Heart left ventricle (tissue), 16 donors: ENCODE results near the gene LTBP2. TPM values are rescaled to one million over a fixed set of nuclear protein-coding genes. Genes with fewer than 3 reads are reported as not detected.

Experiments
- ATAC-seq, 4 donors: fragments of 200-7000 bp; cut with Tn5 transposase; one replicate each; pipeline ENCODE4 v1.9.1; 2020 to 2022; ENCODE audit warnings: moderate library complexity in 4 of 4, mild to moderate bottlenecking in 3 of 4, moderate number of reproducible peaks in 1 of 4
- DNase-seq, 5 donors: peaks; one replicate each; pipeline ENCODE4 v3.0.0-alpha.2; 2020
- H3K27ac ChIP-seq, 12 donors: fragments of 200-600 bp; sonication (generic) in 4 of 12; one replicate each; pipeline versions ENCODE4 v1.5.0 to v1.8.0; 2016 to 2022; ENCODE audit warnings: mild to moderate bottlenecking in 2 of 12
- H3K27me3 ChIP-seq, 9 donors: fragments of 200-600 bp; sonication (generic) in 2 of 9; one replicate each; pipeline versions ENCODE4 v1.5.1 to v1.8.0; 2016 to 2022; ENCODE audit warnings: mild to moderate bottlenecking in 3 of 9
- H3K36me3 ChIP-seq, 9 donors: fragments of 200-600 bp; sonication (generic) in 2 of 9; one replicate each; pipeline versions ENCODE4 v1.5.0 to v1.8.0; 2018 to 2022; ENCODE audit warnings: mild to moderate bottlenecking in 2 of 9
- H3K4me1 ChIP-seq, 12 donors: fragments of 200-600 bp; sonication (generic) in 4 of 12; one replicate each; pipeline versions ENCODE4 v1.5.0 to v1.8.0; 2016 to 2022; ENCODE audit warnings: mild to moderate bottlenecking in 3 of 12
- H3K4me3 ChIP-seq, 12 donors: fragments of 200-600 bp; sonication (generic) in 4 of 12; one replicate each; pipeline versions ENCODE4 v1.5.0 to v1.8.0; 2017 to 2022; ENCODE audit warnings: mild to moderate bottlenecking in 9 of 12, moderate library complexity in 4 of 12
- H3K9me3 ChIP-seq, 12 donors: fragments of 200-600 bp; sonication (generic) in 4 of 12; one replicate each; pipeline versions ENCODE4 v1.5.0 to v1.8.0; 2016 to 2022; ENCODE audit warnings: mild to moderate bottlenecking in 1 of 12
- CTCF ChIP-seq, 12 donors: fragments of 200-600 bp; sonication (generic) in 4 of 12; IDR thresholded peaks; one replicate each; pipeline versions ENCODE4 v1.5.0 to v1.8.0; 2018 to 2022; ENCODE audit warnings: antibody characterized with exemption in 12 of 12, mild to moderate bottlenecking in 5 of 12
- POLR2A ChIP-seq, 2 donors: fragments of 450-650 bp; IDR thresholded peaks; one replicate each; pipeline ENCODE4 v1.6.1; 2017; ENCODE audit warnings: antibody characterized with exemption in 2 of 2, mild to moderate bottlenecking in 2 of 2, moderate library complexity in 2 of 2
- WGBS, 4 donors: extraction: QIAGEN DNeasy Blood & Tissue Kit in 2 of 4; methylation state at CpG; one replicate each; pipeline versions ENCODE4 v1.1.5 to v1.1.7; 2013 to 2018; 5-methylcytosine and 5-hydroxymethylcytosine counted together
- intact Hi-C, 10 donors: fragments of 100-400 bp; cut with DNase I; formaldehyde crosslinking; loops; one replicate each; pipeline versions ENCODE4 v1.11.1 to v1.14.2; 2022
- polyA plus RNA-seq, 2 donors: library from polyadenylated mRNA; stranded (reverse); fragments of 200-250 nt; gene quantifications; one replicate each; pipeline ENCODE4 v1.2.3, GENCODE V29; 2013
- total RNA-seq, 9 donors: library from RNA; depleted of rRNA in 2 of 9; stranded (reverse); fragments of >200 nt in 2 of 9; fragmentation: NEBNext Ultra II Directional in 3 of 9; extraction: Animal tissue kit (Norgen Biotek cat#: 25700) in 3 of 9; gene quantifications; one replicate each; pipeline versions ENCODE4 v1.1.0 to v1.2.4, GENCODE V29; 2016 to 2023
- donor health status: ischemic (EF 13 %, LVEDD 7.1; RV severe dilation, severe dysfunction).
- donor health status: healthy with polysubstance abuse.
- donor health status: DM: no; HTN: yes; CAD: no.
- donor health status: DM: no; HTN: no; CAD: no.
- donor health status: ischemic (EF 25% LVEDD 6.9; RV normal size, moderate dysfunction).
- donor health status: ischemic (EF 25% LVEDD 5.7; RV mildly dilated, moderate dysfunction).
- donor health status: healthy.
- donor health status: DM: yes; HTN: yes; CAD: no.
- donor health status: ischemic (EF 35%, LVEDD 5.7; RV mildly dilated, moderate dysfunction).
- donor health status: nonischemic (EF 11% LVEDD 7.7; RV severe dilation, severe dysfunction).
- donor health status: DM: yes; HTN: yes; CAD: no.
- donor health status: PGD.
- donor health status: ischemic (EF 29% LVEDD 5.4; RV normal size, mild dysfunction).
- donor health status: nonischemic (EF 23%, LVEDD 6.1; RV moderate dilation, normal function).

Gene LTBP2
- total and polyA plus RNA-seq, 11 donors = 4.0 to 69.1 (median 29.5) TPM

DNA sequence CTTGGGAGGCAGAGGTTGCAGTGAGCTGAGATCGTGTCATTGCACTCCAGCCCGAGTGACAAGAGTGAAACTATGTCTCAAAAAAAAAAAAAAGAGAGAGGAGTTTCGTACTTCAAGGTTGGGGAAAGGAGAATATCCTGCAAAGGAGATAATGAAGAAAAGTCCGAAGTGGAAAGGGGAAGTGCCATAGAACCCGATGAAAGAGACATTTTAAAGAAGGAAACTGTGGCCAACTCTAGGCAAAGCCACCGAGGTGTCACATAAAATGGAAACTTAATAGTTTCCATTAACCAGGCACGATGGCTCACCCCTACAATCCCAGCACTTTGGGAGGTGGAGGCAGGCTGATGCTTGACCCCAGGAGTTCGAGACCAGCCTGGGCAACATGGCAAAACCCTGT lies 15.0 kb upstream of the LTBP2 start:
- Histone ChIP-seq H3K27me3 (no peaks in the 10 kb centered on the region), H3K4me3 (no peak overlapping the region), H3K9me3 (no peaks in the 10 kb centered on the region), H3K4me1 (peaks cover 0 to 16% (median 0%) of the 10 kb centered on the region in 12 donors), H3K27ac (no peak overlapping the region), H3K36me3 (no peaks in the 10 kb centered on the region)
- WGBS, 4 donors = 80 to 85% (median 83%) methylated on average over 8 of the region's 8 CpGs
- DNase-seq = no peak
- TF ChIP-seq CTCF (IDR thresholded peaks at IDR 0.05) (no peak), POLR2A (IDR thresholded peaks at IDR 0.05) (no peak)
- intact Hi-C loops = no loop called here
- no peak for ATAC-seq

GRCh38 chr14:74622257-74622656 lies 10.2 kb upstream of the LTBP2 start:
- 87 to 89% (median 89%) methylated on average over 5 of the region's 5 CpGs for WGBS, 4 donors
- peaks cover 0 to 47% (median 34%) of the 10 kb centered on the region in 12 donors for H3K4me1 ChIP-seq
- no peaks in the 10 kb centered on the region for H3K27me3 ChIP-seq
- TF ChIP-seq POLR2A (IDR thresholded peaks at IDR 0.05) = no peak
- no peak for TF ChIP-seq CTCF (IDR thresholded peaks at IDR 0.05)
- ATAC-seq (no peak), DNase-seq (peak in 2 of 5 donors; percentile 0 to 21)
- no peak overlapping the region for H3K4me3 ChIP-seq
- H3K27ac ChIP-seq = no peak overlapping the region
- intact Hi-C loops = no loop called here
- H3K36me3 ChIP-seq = no peaks in the 10 kb centered on the region
- no peaks in the 10 kb centered on the region for H3K9me3 ChIP-seq

DNA sequence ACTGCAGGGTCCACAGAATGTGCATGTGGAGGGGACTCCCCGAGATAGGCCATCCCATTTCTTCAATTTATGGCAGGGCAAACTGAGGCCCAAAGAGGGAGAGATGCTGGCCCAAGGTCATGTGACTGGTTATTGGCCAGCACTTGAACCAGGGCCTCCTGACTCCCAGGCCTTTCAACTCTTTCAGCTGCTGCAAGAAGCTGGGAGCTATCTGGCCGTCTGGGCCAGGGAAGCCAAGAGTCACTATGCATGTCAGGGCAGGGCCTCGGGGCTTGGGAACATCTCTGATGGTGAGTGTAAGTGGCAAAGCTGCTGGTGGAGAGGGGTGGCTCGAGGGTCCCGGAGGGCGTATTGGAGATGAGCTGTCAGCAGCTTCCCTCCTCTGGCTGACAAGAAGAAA lies 9.5 kb upstream of the LTBP2 start:
- H3K27me3 ChIP-seq = no peaks in the 10 kb centered on the region
- intact Hi-C loops = no loop called here
- no peaks in the 10 kb centered on the region for H3K36me3 ChIP-seq
- peak in 2 of 5 donors; percentile 25 to 29 for DNase-seq
- H3K4me1 ChIP-seq = peaks cover 0 to 54% (median 38%) of the 10 kb centered on the region in 12 donors
- no peak for ATAC-seq
- H3K27ac ChIP-seq = peak overlapping the region in 4 of 12 donors; percentile 3 to 24 (median 12)
- TF ChIP-seq POLR2A (IDR thresholded peaks at IDR 0.05) (no peak), CTCF (IDR thresholded peaks at IDR 0.05) (no peak)
- WGBS, 4 donors = 63 to 77% (median 75%) methylated on average over 6 of the region's 6 CpGs
- no peak overlapping the region for H3K4me3 ChIP-seq
- no peaks in the 10 kb centered on the region for H3K9me3 ChIP-seq

- H3K9me3 ChIP-seq = no peaks in the 10 kb centered on the region
- TF ChIP-seq POLR2A (IDR thresholded peaks at IDR 0.05) (no peak), CTCF (IDR thresholded peaks at IDR 0.05) (no peak)
- no peaks in the 10 kb centered on the region for H3K36me3 ChIP-seq
- intact Hi-C loops = no loop called here
- ATAC-seq = no peak
- H3K27me3 ChIP-seq = peaks cover 0 to 5% (median 0%) of the 10 kb centered on the region in 9 donors
- H3K27ac ChIP-seq = peak overlapping the region in 11 of 12 donors; percentile 13 to 84 (median 59)
- no peak overlapping the region for H3K4me3 ChIP-seq
- peak in 1 of 5 donors; percentile 19 for DNase-seq
- WGBS, 4 donors = 79 to 98% (median 90%) methylated on average over 3 of the region's 3 CpGs
- peaks cover 0 to 60% (median 39%) of the 10 kb centered on the region in 12 donors for H3K4me1 ChIP-seq
Observed at GRCh38 chr14:74620923-74621322, 8.9 kb upstream of the LTBP2 start.
